ENCODE results near the gene SOX10. TPM values are rescaled to one million over a fixed set of nuclear protein-coding genes. Genes with fewer than 3 reads are reported as not detected.

The SOX10 gene
- total RNA-seq, 1 experiment from 2014 or later: 2.4 TPM

GRCh38 chr22:37959231-37959825, 25.0 kb downstream of the SOX10 start:
- Histone ChIP-seq H2AK5ac (ENCODE audit: insufficient read length, low read length) (no peak overlapping the region), H3K79me1 (ENCODE audit: insufficient read depth, low read depth, low read length, poor library complexity, severe bottlenecking) (peaks cover 6% of the 10 kb centered on the region), H3K23ac (ENCODE audit: insufficient read length, low read depth, low read length) (no peak overlapping the region), H4K20me1 (ENCODE audit: control insufficient read depth, insufficient read depth, insufficient read length) (no peaks in the 10 kb centered on the region), H2BK15ac (ENCODE audit: low read depth, low read length) (no peak overlapping the region), H2BK5ac (ENCODE audit: insufficient read length, low read length) (no peak overlapping the region), H3K56ac (ENCODE audit: insufficient read length, low read depth, low read length) (no peak overlapping the region), H4K5ac (ENCODE audit: insufficient read length, low read depth, low read length) (no peak overlapping the region), H2AFZ (ENCODE audit: low read length) (no peak overlapping the region), H3K27ac (ENCODE audit: insufficient read length, low read depth, low read length) (no peak overlapping the region), H3K18ac (ENCODE audit: insufficient read length, low read depth, low read length) (no peak overlapping the region), H4K8ac (replicated peaks; ENCODE audit: insufficient read length, low read depth, low read length) (no peak overlapping the region), H3K27me3 (ENCODE audit: insufficient read depth, low read length) (no peaks in the 10 kb centered on the region), H3K4me2 (ENCODE audit: insufficient read depth, insufficient read length, low read length) (no peak overlapping the region), H3K9me3 (ENCODE audit: control insufficient read depth, low read depth, low read length) (no peaks in the 10 kb centered on the region), H3K4ac (ENCODE audit: low read depth, low read length) (no peak overlapping the region), H4K91ac (ENCODE audit: insufficient read length, low read depth, low read length) (no peak overlapping the region), H3K9ac (ENCODE audit: extremely low read depth, insufficient read length, low read length) (no peak overlapping the region), H3K23me2 (ENCODE audit: insufficient read length, low read depth, low read length, poor library complexity, severe bottlenecking) (no peaks in the 10 kb centered on the region), H3T11ph (ENCODE audit: low read length) (no peak overlapping the region), H2BK20ac (ENCODE audit: low read depth, low read length, poor library complexity, severe bottlenecking) (no peak overlapping the region), H3K14ac (ENCODE audit: insufficient read depth, low read length) (no peak overlapping the region), H2BK120ac (ENCODE audit: low read depth, low read length, poor library complexity, severe bottlenecking) (no peak overlapping the region), H2BK12ac (ENCODE audit: insufficient read length, low read depth, low read length) (no peak overlapping the region), H3K79me2 (ENCODE audit: insufficient read depth, low read length) (0 out of 2 replicates have a peak, but pooled peaks cover 4% of the 10 kb centered on the region), H3K4me1 (ENCODE audit: insufficient read depth, low read length) (no peaks in the 10 kb centered on the region)
- H3K36me3 Mint-ChIP-seq (ENCODE audit: insufficient read depth in 1 of 3, low read depth in 3 of 3): peaks cover 42 to 73% (median 60%) of the 10 kb centered on the region in 3 experiments
- no peaks in the 10 kb centered on the region for H3K27me3 Mint-ChIP-seq (ENCODE audit: low read depth)
- DNase-seq: no peak
- no CpG with 5 or more reads among the region's 18 CpGs for WGBS (ENCODE audit: extremely low coverage, insufficient read length, low lambda C conversion rate)
- peaks cover 6 to 7% of the 10 kb centered on the region in 2 experiments for H3K4me1 Mint-ChIP-seq
- H3K9me3 Mint-ChIP-seq: no peaks in the 10 kb centered on the region
- no peak overlapping the region for H3K4me3 Mint-ChIP-seq
- no peak for TF ChIP-seq CTCF (conservative IDR thresholded peaks at IDR 0.05)
- H3K27ac Mint-ChIP-seq: no peak overlapping the region

All from H9 (cell line).